T-cell (primary cell): ENCODE data around the gene GLO1. TPM values are rescaled to one million over a fixed set of nuclear protein-coding genes. Genes with fewer than 3 reads are reported as not detected.
"Not testable (repeated sequence)": the region's sequence is repeated elsewhere in the genome, so short reads cannot be mapped to it uniquely, and the experiment has no call there.

Source experiments
- ATAC-seq, 4 experiments: fragments of 200-7000 bp in 3 of 4; fragments of 150-1000 bp in 1 of 4; cut with Tn5 transposase; replicated peaks in 1 of 4; 1 replicate in 3 of 4; 2 replicates in 1 of 4; pipeline ENCODE4 v1.10.0; 2021; ENCODE audit warnings: moderate library complexity in 3 of 4, mild to moderate bottlenecking in 2 of 4, moderate number of reproducible peaks in 1 of 4
- CTCF ChIA-PET, 2 donors: fragments of 300-600 bp; sonication (Branson Sonifier 250); formaldehyde crosslinking; loops; one replicate each; lab custom pipeline; 2022; ENCODE audit warnings: antibody characterized with exemption in 2 of 2; lab: Charles Lee
- POLR2A ChIA-PET, 2 donors: fragments of 300-600 bp; sonication (Branson Sonifier 250); formaldehyde crosslinking; loops; one replicate each; lab custom pipeline; 2022; ENCODE audit warnings: antibody characterized with exemption in 2 of 2; lab: Charles Lee
- DNase-seq, 35 experiments: peaks; one replicate each; pipeline versions ENCODE4 v3.0.0 to v3.0.0-alpha.2; 2013 to 2023
- H3K27ac ChIP-seq: one replicate; pipeline ENCODE4 v1.5.1; 2013; ENCODE audit warnings: low read length
- H3K27me3 ChIP-seq, 2 experiments: replicated peaks in 1 of 2; 1 replicate in 1 of 2; 2 replicates in 1 of 2; pipeline versions ENCODE4 v1.6.1 to v1.7.0; 2013; ENCODE audit warnings: low read length in 1 of 2, mixed read lengths in 1 of 2; ENCODE audit not compliant: control insufficient read depth in 2 of 2, insufficient read depth in 2 of 2; ENCODE audit errors: extremely low read depth in 1 of 2
- H3K36me3 ChIP-seq, 2 donors: 1 replicate in 1 of 2; 2 replicates in 1 of 2; pipeline versions ENCODE4 v1.6.1 to v1.7.0; 2013; ENCODE audit warnings: low read length in 1 of 2; ENCODE audit not compliant: control insufficient read depth in 2 of 2, insufficient read depth in 1 of 2; ENCODE audit errors: extremely low read depth in 1 of 2
- H3K4me1 ChIP-seq, 2 experiments: 1 replicate in 1 of 2; 2 replicates in 1 of 2; pipeline versions ENCODE4 v1.6.1 to v1.7.0; 2013; ENCODE audit warnings: low read length in 2 of 2, mixed read lengths in 1 of 2; ENCODE audit not compliant: insufficient read depth in 2 of 2, control insufficient read depth in 1 of 2; ENCODE audit errors: extremely low read depth in 1 of 2
- H3K4me3 ChIP-seq, 2 donors: 1 replicate in 1 of 2; 2 replicates in 1 of 2; pipeline versions ENCODE4 v1.5.1 to v1.7.0; 2013; ENCODE audit warnings: mild to moderate bottlenecking in 2 of 2, low read length in 1 of 2, moderate library complexity in 1 of 2; ENCODE audit not compliant: control insufficient read depth in 1 of 2; ENCODE audit errors: extremely low read depth in 1 of 2
- H3K9me3 ChIP-seq: 2 replicates; pipeline ENCODE4 v1.7.0; 2013
- H3K27ac Mint-ChIP-seq, 2 donors: one replicate each; pipeline ENCODE4 v1.8.0; 2020 to 2021; ENCODE audit warnings: mild to moderate bottlenecking in 2 of 2, mixed read lengths in 2 of 2
- H3K27me3 Mint-ChIP-seq, 2 donors: one replicate each; pipeline ENCODE4 v1.8.0; 2021 to 2022; ENCODE audit warnings: mixed read lengths in 2 of 2
- H3K36me3 Mint-ChIP-seq: one replicate; pipeline ENCODE4 v1.8.0; 2021; ENCODE audit warnings: mixed read lengths
- H3K4me1 Mint-ChIP-seq, 3 donors: one replicate each; pipeline ENCODE4 v1.8.0; 2020 to 2022; ENCODE audit warnings: mixed read lengths in 3 of 3, mild to moderate bottlenecking in 1 of 3
- H3K4me3 Mint-ChIP-seq, 3 donors: one replicate each; pipeline ENCODE4 v1.8.0; 2020 to 2022; ENCODE audit warnings: mild to moderate bottlenecking in 3 of 3, mixed read lengths in 3 of 3, moderate library complexity in 3 of 3
- H3K9me3 Mint-ChIP-seq, 3 donors: one replicate each; pipeline ENCODE4 v1.8.0; 2020 to 2022; ENCODE audit warnings: mixed read lengths in 3 of 3
- WGBS: methylation state at CpG from one replicate; pipeline ENCODE4 v1.1.5; 2013; ENCODE audit warnings: missing lambda C conversion rate; ENCODE audit not compliant: insufficient coverage; 5-methylcytosine and 5-hydroxymethylcytosine counted together
- total RNA-seq, 35 experiments: library from RNA in 6 of 35; stranded (reverse) in 6 of 35; fragments of 120-200 nt in 1 of 35; gene quantifications; one replicate each; pipeline versions ENCODE4 v1.2.1 to v1.2.4 and lab custom pipeline; 2013 to 2026

GLO1 gene
- total RNA-seq, 5 donors from 2014 or later (not counting 1 experiment from before 2014, with no cell fraction given): 22.0 to 37.1 (median 25.6) TPM

- Mint-ChIP-seq H3K9me3 (peaks cover 0 to 25% (median 9%) of the 10 kb centered on the region in 3 donors), H3K27ac (peak overlapping the region; percentile 88 to 98), H3K27me3 (peaks cover 2 to 8% of the 10 kb centered on the region in 2 donors), H3K36me3 (peaks cover 23% of the 10 kb centered on the region), H3K4me3 (peak overlapping the region in 2 of 3 donors; percentile 91 to 97), H3K4me1 (peaks cover 23 to 38% (median 34%) of the 10 kb centered on the region in 3 donors)
- no peak overlapping the region for H3K4me3 ChIP-seq
- H3K9me3 ChIP-seq: no peaks in the 10 kb centered on the region
- no peaks in the 10 kb centered on the region for H3K27me3 ChIP-seq
- no peak for ATAC-seq
- ChIA-PET POLR2A (interaction anchor here in 1 of 2 donors (0.6 kb wide), 1 partner anchor 894 kb away, joined by 3 read pairs; no protein-coding TSS in a partner anchor), CTCF (interaction anchor here in 1 of 2 donors (0.6 kb wide), 2 partner anchors 54 to 166 kb away, joined by 3 read pairs; no protein-coding TSS in a partner anchor)
- no CpG with 5 or more reads among the region's 3 CpGs for WGBS
- no peak for DNase-seq
- H3K27ac ChIP-seq: no peak overlapping the region
- H3K4me1 ChIP-seq: peaks cover 0 to 10% of the 10 kb centered on the region in 2 experiments
- no peaks in the 10 kb centered on the region for H3K36me3 ChIP-seq
Observed at GRCh38 chr6:38701551-38701950, 1.4 kb downstream of the GLO1 start.

GRCh38 chr6:38699702-38700101, 3.2 kb downstream of the GLO1 start:
- H3K4me3 ChIP-seq, H3K9me3 ChIP-seq, H3K4me1 ChIP-seq, H3K4me3 Mint-ChIP-seq, POLR2A ChIA-PET, H3K27me3 Mint-ChIP-seq, H3K36me3 ChIP-seq, ATAC-seq, H3K27me3 ChIP-seq, DNase-seq, H3K27ac Mint-ChIP-seq, H3K27ac ChIP-seq: not testable (repeated sequence)
- Mint-ChIP-seq H3K9me3 (peaks cover 0 to 25% (median 9%) of the 10 kb centered on the region in 3 donors), H3K4me1 (peaks cover 23 to 42% (median 37%) of the 10 kb centered on the region in 3 donors), H3K36me3 (peaks cover 27% of the 10 kb centered on the region)
- CTCF ChIA-PET: interaction anchor here in 1 of 2 donors (0.6 kb wide), 1 partner anchor 18 kb away, joined by 3 read pairs; no protein-coding TSS in a partner anchor
- WGBS: no CpG with 5 or more reads among the region's 3 CpGs

GRCh38 chr6:38697846-38698245, 5.1 kb downstream of the GLO1 start:
- POLR2A ChIA-PET: no interaction called here
- CTCF ChIA-PET: interaction anchor here in 1 of 2 donors (0.8 kb wide), 1 partner anchor 16 kb away, joined by 3 read pairs; no protein-coding TSS in a partner anchor
- Mint-ChIP-seq H3K27ac (peak overlapping the region; percentile 35 to 36), H3K27me3 (no peaks in the 10 kb centered on the region), H3K4me3 (no peak overlapping the region), H3K4me1 (peaks cover 29 to 42% (median 37%) of the 10 kb centered on the region in 3 donors), H3K36me3 (peaks cover 27% of the 10 kb centered on the region), H3K9me3 (peaks cover 0 to 25% (median 9%) of the 10 kb centered on the region in 3 donors)
- no peak overlapping the region for H3K4me3 ChIP-seq
- H3K36me3 ChIP-seq: no peaks in the 10 kb centered on the region
- H3K9me3 ChIP-seq: no peaks in the 10 kb centered on the region
- H3K4me1 ChIP-seq: peaks cover 0 to 10% of the 10 kb centered on the region in 2 experiments
- no peak for DNase-seq
- WGBS: no CpG with 5 or more reads among the region's 3 CpGs
- H3K27me3 ChIP-seq: no peaks in the 10 kb centered on the region
- ATAC-seq: no peak
- H3K27ac ChIP-seq: no peak overlapping the region

- Mint-ChIP-seq H3K27ac (no peak overlapping the region), H3K27me3 (no peaks in the 10 kb centered on the region), H3K36me3 (peaks cover 25% of the 10 kb centered on the region), H3K4me3 (no peak overlapping the region), H3K4me1 (peaks cover 23 to 43% (median 28%) of the 10 kb centered on the region in 3 donors), H3K9me3 (peaks cover 0 to 21% (median 9%) of the 10 kb centered on the region in 3 donors)
- no peak overlapping the region for H3K4me3 ChIP-seq
- ATAC-seq (no peak), DNase-seq (no peak)
- ChIA-PET CTCF (no interaction called here), POLR2A (no interaction called here)
- no peaks in the 10 kb centered on the region for H3K9me3 ChIP-seq
- no peaks in the 10 kb centered on the region for H3K4me1 ChIP-seq
- no peak overlapping the region for H3K27ac ChIP-seq
- no peaks in the 10 kb centered on the region for H3K27me3 ChIP-seq
- no peaks in the 10 kb centered on the region for H3K36me3 ChIP-seq
Observed at GRCh38 chr6:38696345-38696744, 6.6 kb downstream of the GLO1 start.

- Histone ChIP-seq H3K27ac (no peak overlapping the region), H3K27me3 (no peaks in the 10 kb centered on the region), H3K4me1 (no peaks in the 10 kb centered on the region), H3K4me3 (no peak overlapping the region), H3K9me3 (no peaks in the 10 kb centered on the region), H3K36me3 (no peaks in the 10 kb centered on the region)
- POLR2A ChIA-PET: no interaction called here
- CTCF ChIA-PET: no interaction called here
- peaks cover 19 to 40% (median 30%) of the 10 kb centered on the region in 3 donors for H3K4me1 Mint-ChIP-seq
- ATAC-seq (no peak), DNase-seq (no peak)
- peaks cover 0 to 17% (median 9%) of the 10 kb centered on the region in 3 donors for H3K9me3 Mint-ChIP-seq
- H3K36me3 Mint-ChIP-seq: peaks cover 22% of the 10 kb centered on the region
- H3K4me3 Mint-ChIP-seq: no peak overlapping the region
- no peaks in the 10 kb centered on the region for H3K27me3 Mint-ChIP-seq
- no CpG with 5 or more reads among the region's 1 CpG for WGBS
- H3K27ac Mint-ChIP-seq: peak overlapping the region in 1 of 2 donors; percentile 4
Observed at GRCh38 chr6:38695933-38696332, 7.0 kb downstream of the GLO1 start.

- POLR2A ChIA-PET: no interaction called here
Observed at GRCh38 chr6:38695227-38695900, 7.6 kb downstream of the GLO1 start.

More at GRCh38 chr6:38695227-38695900, 7.6 kb downstream of the GLO1 start:
- Histone ChIP-seq H3K4me1 (no peaks in the 10 kb centered on the region), H3K4me3 (no peak overlapping the region), H3K27me3 (no peaks in the 10 kb centered on the region), H3K9me3 (no peaks in the 10 kb centered on the region), H3K27ac (no peak overlapping the region), H3K36me3 (no peaks in the 10 kb centered on the region)
- H3K36me3 Mint-ChIP-seq: peaks cover 18% of the 10 kb centered on the region
- no peaks in the 10 kb centered on the region for H3K27me3 Mint-ChIP-seq
- ATAC-seq: no peak
- peaks cover 17 to 38% (median 29%) of the 10 kb centered on the region in 3 donors for H3K4me1 Mint-ChIP-seq
- no peak overlapping the region for H3K27ac Mint-ChIP-seq
- no peak overlapping the region for H3K4me3 Mint-ChIP-seq
- WGBS: no CpG with 5 or more reads among the region's 2 CpGs
- H3K9me3 Mint-ChIP-seq: peaks cover 0 to 16% (median 9%) of the 10 kb centered on the region in 3 donors
- CTCF ChIA-PET: no interaction called here
- DNase-seq: no peak
